NCI-H2029 (cell line): ENCODE data around the gene SEC14L1.
A peak's percentile ranks its signal among the peaks of the same experiment; 100 is the strongest.
"Not testable (repeated sequence)": the region's sequence is repeated elsewhere in the genome, so short reads cannot be mapped to it uniquely, and the experiment has no call there.

ENCODE experiments used
- DNase-seq: peaks from one replicate; lab custom pipeline; 2025; lab: John Stamatoyannopoulos, UW

SEC14L1 gene

DNA sequence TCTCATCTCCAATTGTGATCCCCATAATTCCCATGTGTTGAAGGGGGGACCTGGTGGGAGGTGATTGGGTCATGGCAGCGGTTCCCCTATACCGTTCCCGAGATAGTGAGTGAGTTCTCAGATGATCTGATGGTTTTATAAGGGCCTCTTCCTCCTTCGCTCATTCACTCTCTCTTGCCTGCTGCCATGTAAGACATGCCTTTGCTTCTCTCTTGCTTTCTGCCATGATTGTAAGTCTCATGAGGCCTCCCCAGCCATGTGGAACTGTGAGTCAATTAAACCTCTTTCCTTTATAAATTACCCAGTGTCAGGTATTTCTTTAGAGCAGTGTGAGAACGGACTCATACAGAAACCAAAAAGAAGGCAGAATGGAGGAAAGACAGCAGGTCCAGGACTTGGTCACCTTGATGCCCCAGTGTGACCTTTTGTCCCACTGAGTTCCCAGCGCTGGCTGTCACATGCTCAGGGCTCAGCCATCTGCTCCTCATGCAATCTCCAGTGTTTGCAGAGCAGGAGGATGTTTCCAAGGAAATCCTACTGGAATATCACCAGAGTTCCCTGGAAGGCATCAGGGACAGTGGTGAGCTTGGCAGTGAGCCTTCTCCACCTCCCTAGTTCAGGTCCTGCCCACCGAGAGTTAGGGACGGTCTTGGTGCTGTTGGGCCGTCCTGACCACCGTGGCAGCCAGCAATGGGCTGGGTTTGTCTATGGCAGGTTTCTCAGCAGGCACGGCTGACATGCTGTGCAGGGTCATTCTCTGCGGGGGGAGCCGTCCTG lies 96.7 kb downstream of the SEC14L1 start:
- no peak for DNase-seq

DNA sequence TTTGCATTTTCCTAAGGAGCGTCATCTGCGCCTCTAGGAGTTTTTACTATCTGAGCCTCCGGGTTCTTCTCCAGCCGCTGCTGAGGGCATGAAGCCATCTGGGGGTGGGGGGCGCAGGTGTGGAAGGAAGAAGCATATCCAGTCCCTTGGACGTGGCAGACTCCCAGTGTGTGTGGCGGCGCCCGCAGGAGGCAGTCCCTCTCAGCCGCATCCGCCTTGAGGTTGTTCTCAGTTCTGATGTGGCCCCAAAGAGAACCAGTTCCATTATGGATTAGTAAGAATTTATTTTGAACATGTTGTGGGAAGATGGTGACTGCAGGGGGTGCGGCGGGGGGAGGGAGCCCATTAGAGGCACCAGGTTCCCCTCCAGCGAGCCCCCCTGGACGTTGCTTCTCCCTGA lies 100.2 kb downstream of the SEC14L1 start:
- DNase-seq: no peak

DNA sequence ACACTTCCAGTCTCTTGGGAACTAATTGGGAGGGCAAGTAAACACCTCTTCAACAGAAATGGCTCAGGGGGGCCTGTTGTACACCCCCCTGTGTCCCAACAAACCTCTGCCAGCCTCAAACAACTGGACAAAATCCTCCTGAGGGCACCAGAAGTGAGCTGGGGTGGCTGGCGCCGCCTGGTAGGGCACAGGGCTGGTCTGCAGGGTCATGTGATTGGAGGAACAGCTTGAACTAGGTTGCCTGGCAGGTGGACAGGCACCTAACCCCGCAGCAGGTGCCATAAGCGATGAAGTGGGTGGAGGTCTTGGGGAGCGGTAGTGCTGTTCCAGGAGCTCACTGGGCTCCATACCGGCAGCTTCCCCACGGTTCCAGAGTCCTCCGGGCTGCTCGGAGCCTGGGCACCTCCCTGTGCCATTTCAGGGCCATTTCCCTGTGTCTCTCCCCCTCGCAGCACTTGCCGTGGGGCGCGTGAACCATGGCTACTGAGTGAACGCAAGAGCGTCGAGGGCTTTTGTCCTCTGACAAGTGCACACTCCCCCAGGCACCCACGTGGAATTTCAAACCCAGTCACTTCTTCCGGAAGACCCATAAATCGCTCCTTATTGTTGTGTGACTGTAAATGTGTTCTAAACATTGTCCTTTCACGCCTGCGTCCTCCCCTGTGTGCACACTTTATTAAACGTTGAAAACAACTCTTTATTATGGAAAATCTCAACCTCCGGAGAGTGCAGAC lies 101.5 kb downstream of the SEC14L1 start:
- DNase-seq: no peak

DNA sequence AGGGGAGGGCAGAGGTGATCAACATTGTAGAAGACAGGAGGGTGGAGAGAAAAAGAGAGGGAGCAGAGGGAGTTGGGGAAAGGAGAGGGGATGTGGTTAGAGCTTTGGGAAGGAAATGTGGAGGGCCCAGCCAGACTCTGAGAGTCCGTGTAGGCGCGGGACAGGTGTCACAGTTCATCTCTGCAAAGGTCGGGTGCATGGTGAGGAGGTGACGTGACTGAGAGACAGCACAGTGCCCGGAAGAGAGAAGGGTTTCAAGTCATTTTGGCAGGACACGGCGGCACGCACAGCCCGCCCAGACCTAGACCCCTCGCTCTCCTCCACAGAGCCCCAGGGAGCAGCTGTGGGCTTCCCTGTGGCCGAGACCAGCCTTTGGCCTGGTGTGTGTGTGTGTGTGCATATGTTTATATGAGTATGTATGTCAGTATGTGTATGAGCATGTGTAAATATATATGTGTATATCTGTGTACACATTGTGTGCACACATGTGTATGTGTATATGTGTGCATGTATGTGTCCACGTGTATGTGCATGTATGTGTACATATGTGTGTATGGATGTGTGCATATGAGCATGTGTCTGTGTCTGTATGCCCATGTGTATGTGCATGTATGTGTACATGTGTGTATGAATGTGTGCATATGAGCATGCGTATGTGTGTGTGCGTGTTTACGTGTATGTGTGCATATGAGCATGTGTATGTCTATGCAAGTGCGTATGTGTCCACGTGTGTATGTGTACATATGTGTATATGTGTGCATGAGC lies 104.6 kb downstream of the SEC14L1 start:
- no peak for DNase-seq

DNA sequence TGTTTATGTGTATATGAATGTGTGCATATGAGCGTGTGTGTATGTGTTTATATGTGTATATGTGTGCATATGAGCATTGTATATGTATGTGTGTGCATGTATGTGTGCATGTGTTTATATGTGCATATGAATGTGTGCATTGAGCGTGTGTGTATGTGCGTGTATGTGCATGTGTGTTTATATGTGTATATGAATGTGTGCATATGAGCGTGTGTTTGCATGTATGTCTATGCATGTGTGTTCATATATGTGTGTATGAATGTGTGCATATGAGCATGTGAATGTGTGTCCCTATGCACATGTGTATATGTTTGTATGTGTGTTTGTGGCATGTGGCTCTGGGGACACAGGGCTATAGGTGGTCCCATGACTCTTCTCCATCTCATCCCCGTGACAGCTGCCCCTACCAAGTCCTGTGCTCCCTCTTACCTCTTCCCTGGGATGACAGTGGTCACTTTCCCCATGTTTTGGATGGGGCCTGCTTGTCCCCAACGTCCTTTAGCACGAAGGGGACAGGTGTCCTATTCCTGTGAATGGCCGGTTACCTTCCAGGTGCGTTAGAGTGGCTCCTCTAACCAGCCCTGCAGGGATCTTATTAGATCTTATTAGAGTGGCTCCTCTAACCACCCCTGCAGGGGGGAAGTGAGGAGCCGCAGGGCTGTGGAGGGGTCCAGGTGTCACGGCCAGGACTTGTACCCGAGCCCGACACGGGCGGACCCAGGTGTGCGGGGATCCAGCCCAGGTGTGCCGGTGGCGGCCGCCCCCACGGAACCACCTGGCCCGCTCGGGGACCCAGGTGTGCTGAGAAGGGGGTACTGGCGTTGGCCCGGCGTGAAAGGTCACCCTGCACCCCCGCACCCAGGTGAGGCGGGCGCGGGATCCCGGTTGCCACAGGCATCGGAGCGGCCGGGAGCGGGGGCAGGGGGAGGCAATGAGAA lies 105.6 kb downstream of the SEC14L1 start:
- no peak for DNase-seq

DNA sequence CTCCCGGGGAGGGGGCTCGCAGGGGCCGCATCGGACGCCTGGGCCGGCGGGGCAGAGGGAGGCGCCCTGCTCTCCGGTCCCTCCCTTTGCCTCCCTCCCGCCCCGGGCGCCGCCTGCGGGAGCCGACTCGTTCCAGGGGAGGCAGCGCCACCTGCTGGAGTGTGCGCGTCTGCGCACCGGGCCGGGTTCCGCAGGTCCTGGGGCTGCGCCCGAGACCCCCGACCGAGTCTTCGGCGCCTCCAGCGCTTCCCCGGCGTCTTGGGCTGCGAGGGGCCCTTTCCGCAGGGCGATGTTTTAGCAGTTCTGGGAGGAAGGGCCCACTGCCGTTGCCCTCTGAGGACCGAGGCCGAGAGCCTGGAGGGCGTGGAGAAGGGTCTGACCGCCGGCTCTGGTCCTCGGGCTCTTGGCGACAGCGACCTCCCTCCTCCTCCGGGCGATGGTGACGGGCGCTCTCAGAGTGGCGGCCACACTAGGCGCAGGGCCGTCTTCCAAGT lies 106.3 kb downstream of the SEC14L1 start:
- DNase-seq: peak; percentile 62

DNA sequence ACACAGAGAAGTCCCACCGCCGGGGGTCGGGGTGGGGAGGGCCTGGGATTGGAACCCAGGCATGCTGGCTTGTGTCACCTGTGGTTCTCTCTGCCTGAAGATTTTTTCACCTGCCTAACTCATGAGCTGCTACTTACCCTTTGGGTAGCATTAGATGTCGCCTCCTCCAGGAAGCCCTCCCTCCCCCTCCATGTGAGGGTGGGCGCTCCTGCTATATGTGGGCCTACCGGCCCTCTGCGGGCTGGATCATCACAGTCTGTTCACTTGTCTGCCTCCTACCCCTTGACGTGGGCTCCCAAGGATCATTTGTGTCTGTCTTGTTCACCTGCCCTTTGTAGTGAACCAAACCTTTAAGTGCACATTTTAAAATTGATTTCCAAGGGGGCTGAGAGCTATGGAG lies 106.8 kb downstream of the SEC14L1 start:
- DNase-seq: no peak

DNA sequence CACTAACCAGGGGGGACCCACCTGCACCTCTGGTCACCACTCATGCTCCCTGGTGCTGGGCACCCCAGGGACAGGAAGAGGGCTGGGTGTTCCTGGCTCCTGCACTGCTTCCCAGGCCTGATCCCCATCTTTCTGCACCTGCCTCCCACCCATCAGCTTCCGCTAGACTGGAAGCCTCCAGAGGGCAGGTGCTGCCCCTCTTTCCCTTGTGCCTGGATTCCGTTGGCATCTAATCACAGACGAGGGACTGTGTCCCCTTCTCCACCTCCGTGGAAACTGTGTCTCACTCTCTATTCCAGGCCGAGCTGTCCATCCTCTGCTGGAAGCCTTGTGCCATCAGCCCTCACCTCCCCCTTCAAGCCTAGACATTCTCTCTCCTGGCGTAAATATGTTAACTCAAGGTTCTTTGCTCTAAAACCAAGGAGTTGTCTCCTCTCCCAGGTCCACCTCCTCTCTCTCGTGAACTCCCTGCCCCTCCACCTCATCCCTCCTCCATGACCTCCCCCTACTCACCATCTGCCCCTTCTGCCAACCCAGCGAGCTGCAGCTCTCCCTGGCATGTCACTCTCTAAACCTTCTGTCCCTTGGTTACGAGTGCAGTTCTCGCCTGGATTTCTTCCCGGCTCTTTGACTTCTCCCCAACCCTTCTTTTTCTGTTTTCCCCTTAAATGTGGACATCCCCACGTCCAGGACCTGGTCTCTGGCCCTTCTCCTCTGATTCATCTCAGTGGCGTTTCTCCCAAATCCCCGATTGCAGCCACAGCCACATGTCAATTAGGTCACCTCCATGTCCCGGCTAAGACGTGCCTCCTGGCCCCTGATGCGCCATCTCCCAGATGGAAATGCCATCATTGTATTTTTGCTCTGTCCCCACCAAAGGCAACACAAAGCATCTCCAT lies 107.7 kb downstream of the SEC14L1 start:
- DNase-seq: no peak

DNA sequence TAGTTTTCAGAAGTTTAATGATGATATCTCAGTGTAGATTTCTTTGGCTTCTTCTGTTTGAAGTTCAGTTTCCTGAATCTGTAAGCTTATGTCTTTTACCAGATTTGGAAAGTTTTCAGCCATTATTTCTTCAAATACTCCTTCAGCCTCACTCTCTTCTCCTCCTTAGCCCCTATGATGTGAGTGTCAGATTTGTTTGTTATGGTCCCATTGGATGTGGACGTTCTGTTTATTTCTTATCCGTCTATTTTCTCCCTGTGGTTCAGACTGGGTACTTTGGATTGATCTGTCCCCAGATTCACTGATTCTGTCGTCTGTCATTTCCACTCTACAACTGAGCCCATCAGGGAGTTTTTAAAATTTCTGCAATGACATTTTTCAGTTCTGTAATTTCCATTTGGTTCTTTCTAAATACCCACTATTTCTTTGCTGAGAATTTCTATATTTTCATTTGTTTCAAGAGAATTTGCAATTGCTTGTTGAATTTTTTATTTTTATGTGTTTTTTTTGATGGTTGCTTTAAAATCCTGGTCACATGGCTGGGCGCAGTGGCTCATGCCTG lies 110.9 kb downstream of the SEC14L1 start:
- no peak for DNase-seq

DNA sequence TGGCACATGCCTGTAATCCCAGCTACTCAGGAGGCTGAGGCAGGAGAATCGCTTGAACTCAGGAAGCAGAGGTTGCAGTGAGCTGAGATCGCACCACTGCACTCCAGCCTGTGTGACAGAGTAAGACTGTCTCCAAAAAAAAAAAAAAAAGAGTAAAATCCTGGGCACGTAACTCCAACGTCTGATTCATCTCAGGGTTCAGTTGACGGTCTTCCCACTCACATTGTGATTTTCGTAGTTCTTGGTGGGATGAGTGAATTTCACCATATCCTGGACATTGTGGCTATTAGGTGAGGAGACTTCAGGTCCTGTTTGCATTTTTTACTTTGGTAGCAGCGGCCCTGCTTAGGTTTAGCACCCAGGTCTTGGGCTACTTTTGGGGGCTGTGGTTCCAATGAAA lies 111.5 kb downstream of the SEC14L1 start:
- not testable (repeated sequence) for DNase-seq

DNA sequence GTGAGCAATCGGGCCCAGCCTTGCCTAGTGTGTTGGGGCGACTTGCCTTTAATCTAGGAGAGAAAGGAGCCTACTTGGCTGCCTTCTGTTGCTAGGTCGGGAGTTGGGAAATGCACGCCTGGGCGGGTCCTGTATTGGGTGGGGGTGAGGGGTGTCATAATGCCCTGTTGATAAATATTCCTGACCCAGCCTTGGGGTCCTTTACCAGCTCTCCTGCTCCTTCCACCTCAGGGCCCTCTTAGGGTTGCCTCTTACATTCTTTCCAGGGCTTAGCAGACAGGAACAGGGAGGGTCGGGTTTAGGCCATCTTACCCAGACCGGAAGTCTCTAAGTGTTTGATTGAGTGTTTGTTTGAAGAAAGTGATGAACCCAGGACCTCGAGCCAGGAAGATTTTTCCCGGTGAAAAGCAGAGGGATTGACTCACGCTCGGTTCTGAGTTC lies 112.9 kb downstream of the SEC14L1 start:
- no peak for DNase-seq

DNA sequence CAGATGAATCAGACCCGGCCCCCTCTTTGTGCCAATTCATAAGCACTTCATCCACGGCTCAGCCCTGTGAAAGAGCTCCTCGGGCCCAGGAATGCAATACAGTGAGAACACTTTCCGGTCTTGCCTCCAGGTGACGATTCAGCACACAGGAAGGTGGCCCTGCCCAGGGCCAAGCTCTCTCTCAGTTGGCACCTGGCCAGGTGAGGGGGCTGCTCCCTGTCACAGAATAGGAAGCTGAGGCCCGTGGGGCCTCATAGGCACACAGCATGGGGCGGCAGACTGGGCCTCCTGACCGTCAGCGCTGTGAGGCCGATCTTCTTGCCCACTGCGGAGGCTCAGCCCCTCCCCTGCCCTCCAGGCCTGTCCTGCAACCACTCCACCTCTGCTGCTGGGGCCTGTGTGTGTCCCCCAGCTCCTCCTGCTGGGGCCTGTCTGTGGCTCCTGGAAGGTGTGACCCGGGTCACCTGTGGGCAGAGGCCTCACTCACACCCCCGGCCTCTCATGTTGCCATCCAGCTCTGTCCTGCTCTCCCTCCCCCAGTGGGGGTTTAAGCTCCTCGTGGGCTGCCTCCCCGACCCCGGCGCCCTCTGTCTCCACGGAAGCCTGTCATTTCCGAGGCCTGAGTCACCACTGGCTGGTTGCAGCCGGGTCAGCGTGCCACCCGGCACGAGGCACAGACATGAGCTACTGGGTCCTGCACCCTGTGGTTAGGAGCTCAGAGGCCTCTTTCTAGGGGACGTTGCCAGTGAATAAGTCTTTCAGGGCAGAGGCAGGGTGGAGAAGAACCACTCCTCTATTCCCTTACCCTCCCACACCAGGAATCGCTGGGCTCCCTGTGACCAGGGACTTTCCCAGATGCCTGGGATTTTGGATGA lies 114.4 kb downstream of the SEC14L1 start:
- DNase-seq: no peak

DNA sequence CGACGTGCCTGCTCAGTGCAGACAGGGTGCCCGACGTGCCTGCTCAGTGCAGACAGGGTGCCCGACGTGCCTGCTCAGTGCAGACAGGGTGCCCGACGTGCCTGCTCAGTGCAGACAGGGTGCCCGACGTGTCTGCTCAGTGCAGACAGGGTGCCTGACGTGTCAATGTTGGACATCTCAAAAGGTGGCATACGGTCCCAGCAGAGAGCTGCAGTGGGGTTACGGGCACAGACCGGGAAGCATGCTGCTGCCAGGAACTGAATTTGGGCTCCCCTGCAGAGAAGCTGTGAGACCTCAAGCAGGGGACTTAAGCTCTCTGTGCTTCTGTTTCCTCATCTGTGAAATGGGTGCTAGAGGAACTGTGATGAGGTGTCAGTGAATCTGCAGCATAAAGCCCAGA lies 115.2 kb downstream of the SEC14L1 start:
- DNase-seq: not testable (repeated sequence)

DNA sequence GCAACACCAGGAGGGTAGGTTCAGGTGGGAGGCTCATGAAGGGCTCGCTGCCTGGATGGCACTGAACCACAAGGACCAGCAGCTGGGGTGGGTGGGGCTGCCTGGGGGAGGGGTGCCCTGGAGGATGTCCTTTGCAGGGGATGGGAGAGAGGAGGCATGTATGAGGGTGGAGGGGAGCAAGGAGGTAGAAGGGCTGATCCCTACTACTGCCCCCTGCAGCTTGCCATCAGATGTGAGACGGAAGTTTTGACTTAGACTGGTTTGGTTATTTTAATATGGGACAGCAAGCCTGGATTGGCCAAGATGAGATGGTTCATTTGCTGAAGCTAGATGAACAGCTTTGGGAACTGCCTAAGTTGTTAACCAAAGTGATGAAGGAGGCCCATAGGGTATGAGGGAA lies 115.9 kb downstream of the SEC14L1 start:
- DNase-seq: no peak

DNA sequence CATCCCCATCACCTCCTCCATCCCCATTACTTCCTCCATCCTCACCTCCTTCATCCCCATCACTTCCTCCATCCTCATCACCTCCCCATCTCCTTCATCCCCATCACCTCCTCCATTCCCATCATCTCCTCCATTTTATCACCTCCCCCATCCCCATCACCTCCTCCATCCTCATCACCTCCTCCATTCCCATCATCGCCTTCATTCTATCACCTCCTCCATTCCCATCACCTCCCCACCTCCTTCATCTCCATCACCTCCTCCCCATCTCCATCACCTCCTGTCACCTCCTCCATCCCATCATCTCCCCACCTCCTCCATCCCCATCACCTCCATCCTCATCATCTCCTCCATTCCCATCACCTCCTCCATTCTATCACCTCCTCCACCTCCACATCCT lies 116.4 kb downstream of the SEC14L1 start:
- DNase-seq: no peak

DNA sequence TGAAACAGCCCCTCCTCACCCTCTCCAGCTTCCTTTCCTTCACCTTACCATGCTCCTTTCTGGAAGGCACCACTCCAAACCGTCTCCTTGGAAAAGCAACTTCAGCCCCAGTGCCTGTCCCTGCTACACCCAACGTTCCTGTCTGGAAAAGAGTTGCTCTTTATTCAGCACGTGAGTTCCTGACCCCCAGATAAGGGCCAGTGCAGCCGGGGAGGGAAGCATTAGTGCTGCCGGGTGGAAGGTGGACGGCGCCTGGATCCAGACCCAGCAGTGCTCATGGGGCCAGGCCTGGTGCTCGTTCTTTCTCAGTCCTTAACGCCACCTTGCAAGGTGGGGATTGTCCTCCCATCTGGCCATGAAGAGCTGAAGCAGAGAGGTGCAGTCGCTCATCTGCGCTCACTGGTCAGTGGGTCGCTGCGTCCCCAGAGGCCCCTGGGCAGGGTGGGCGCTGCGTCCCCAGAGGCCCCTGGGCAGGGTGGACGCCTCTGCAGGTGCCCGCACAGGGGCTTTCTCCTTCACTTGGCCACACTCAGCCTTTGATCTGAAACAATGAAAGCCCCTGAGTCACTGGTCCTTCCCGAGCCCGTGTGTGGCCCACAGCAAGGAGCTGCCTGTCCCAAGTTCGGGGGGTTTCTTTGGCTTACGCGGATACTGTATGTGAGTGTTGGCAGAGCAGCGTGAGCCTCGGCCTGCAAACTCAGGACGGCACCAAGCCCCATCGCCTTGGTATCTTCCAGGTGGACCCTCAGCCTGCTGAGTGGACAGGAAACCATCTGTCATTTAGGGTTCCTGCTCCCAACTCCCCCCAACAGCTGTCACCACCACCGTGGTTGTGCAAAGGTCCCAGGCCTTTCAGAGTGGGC lies 117.1 kb downstream of the SEC14L1 start:
- DNase-seq: no peak

DNA sequence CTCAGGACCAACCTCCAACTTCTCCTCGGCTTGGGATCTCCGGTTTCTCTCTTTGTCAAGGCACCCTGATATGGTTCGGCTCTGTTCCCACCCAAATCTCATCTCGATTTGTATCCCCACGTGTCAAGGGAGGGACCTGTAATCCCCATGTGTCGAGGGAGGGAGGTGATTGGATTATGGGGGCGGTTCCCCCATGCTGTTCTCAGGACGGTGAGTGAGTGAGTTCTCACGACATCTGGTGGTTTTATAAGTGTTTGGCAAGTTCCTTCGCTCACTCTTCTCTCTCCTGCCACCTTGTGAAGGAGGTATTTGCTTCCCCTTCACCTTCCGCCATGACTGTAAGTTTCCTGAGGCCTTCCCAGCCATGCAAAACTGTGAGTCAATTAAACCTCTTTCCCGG lies 117.9 kb downstream of the SEC14L1 start:
- no peak for DNase-seq

DNA sequence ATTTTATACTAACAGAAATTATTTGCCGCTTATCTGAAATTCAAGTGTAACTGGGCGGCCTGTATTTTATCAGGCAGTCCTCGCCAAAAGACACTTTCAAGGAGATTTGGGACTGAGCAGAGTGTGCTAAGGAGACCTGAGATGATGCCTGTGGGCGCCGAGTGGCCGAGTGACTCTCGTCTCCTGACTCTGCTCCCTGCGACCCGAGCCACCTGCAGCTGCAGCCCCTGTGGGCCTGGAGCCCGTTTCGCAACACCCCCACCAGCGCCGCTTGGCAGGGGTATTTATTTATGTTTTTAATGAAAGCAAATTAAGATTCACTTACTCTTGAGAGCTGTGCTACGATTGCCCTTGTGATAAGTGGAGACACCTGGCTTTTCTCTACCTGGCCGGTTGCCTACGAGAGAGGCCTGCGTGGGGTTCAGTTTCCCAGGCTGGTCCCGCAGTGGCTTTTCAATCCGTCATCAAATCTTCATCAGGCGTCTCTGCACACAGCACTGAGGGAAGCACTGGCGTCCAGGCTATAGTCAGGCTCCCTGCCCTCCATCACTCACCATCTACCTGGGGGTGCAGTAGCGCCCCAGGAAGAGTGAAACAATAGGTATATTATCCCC lies 124.0 kb downstream of the SEC14L1 start:
- peak; percentile 48 for DNase-seq
